GM12878 (cell line): Measurements from ENCODE around the gene ARHGAP22. TPM values are rescaled to one million over a fixed set of nuclear protein-coding genes. Genes with fewer than 3 reads are reported as not detected.

Experiments used
- ATF7 ChIP-seq: fragments of 450-650 bp; IDR thresholded peaks from 2 replicates; pipeline ENCODE4 v1.6.1; 2016; ENCODE audit warnings: low read depth, mild to moderate bottlenecking
- CBX5 ChIP-seq: sonication (generic); IDR thresholded peaks from 2 replicates; pipeline ENCODE4 v1.6.1; 2016; ENCODE audit warnings: low read depth, moderate library complexity, mild to moderate bottlenecking, inconsistent platforms
- DPF2 ChIP-seq: fragments of 450-650 bp; IDR thresholded peaks from 2 replicates; pipeline ENCODE4 v1.6.1; 2017; ENCODE audit warnings: mild to moderate bottlenecking
- EED ChIP-seq: sonication (generic); IDR thresholded peaks from 2 replicates; pipeline ENCODE4 v1.6.1; 2016; ENCODE audit warnings: antibody characterized with exemption, low read depth
- IRF4 ChIP-seq: IDR thresholded peaks from 2 replicates; pipeline ENCODE4 v1.6.1; 2011; ENCODE audit warnings: low read depth, low read length
- MEF2B ChIP-seq: fragments of 450-650 bp; IDR thresholded peaks from 2 replicates; pipeline ENCODE4 v1.6.1; 2018; ENCODE audit warnings: mild to moderate bottlenecking, moderate library complexity; ENCODE audit not compliant: partially characterized antibody, poor library complexity, severe bottlenecking
- MXI1 ChIP-seq: fragments of 150-350 bp; IDR thresholded peaks from 2 replicates; pipeline ENCODE4 v1.6.1; 2011; ENCODE audit warnings: low read depth, mild to moderate bottlenecking, inconsistent platforms, low read length, improper control_type of control experiment
- REST ChIP-seq: IDR thresholded peaks from 2 replicates; pipeline ENCODE4 v1.6.1; 2012; ENCODE audit warnings: mild to moderate bottlenecking, low read depth, low read length
- SIN3A ChIP-seq: IDR thresholded peaks from 2 replicates; pipeline ENCODE4 v1.6.1; 2012; ENCODE audit warnings: low read depth, low read length, improper control_type of control experiment
- SKIL ChIP-seq: fragments of 450-650 bp; IDR thresholded peaks from 2 replicates; pipeline ENCODE4 v1.6.1; 2017; ENCODE audit warnings: mild to moderate bottlenecking, low read depth, inconsistent platforms; ENCODE audit not compliant: poor library complexity, severe bottlenecking
- SUZ12 ChIP-seq: fragments of 200-600 bp; sonication (generic); IDR thresholded peaks from one replicate; pipeline ENCODE4 v1.6.1; 2018; ENCODE audit warnings: antibody characterized with exemption, mild to moderate bottlenecking; ENCODE audit not compliant: unreplicated experiment
- ZNF687 ChIP-seq: fragments of 450-650 bp; IDR thresholded peaks from 2 replicates; pipeline ENCODE4 v1.6.1; 2017; ENCODE audit warnings: mild to moderate bottlenecking, moderate library complexity
- polyA plus RNA-seq, 11 experiments: library from polyadenylated mRNA; depleted of rRNA in 4 of 11; unstranded in 6 of 11; stranded (reverse) in 5 of 11; fragments of >200 nt; fragmentation: Nextera tagmentation in 4 of 11; fragmentation: Illumina TruSeq in 1 of 11; extraction: Ambion mirVana in 4 of 11; extraction: Trizol in 1 of 11; gene quantifications; 1 replicate in 1 of 11; 2 replicates in 10 of 11; pipeline versions ENCODE4 v1.2.1 to v1.2.3, GENCODE V29; 2011 to 2016; ENCODE audit warnings: inconsistent platforms in 2 of 11, missing spikeins in 2 of 11, low read depth in 1 of 11
- total RNA-seq, 4 experiments: library from RNA; depleted of rRNA in 3 of 4; stranded (reverse); fragments of >200 nt in 3 of 4; fragmentation: Illumina TruSeq in 1 of 4; extraction: Trizol in 1 of 4; gene quantifications; 2 replicates each; pipeline versions ENCODE4 v1.2.1 to v1.2.3, GENCODE V29; 2013 to 2021
- TF ChIP-seq, protein P1 (sequence below): IDR thresholded peaks from 2 replicates; pipeline ENCODE4 v1.6.1; 2011; ENCODE audit warnings: low read depth, low read length, improper control_type of control experiment, borderline replicate concordance

The ARHGAP22 gene
- total and polyA plus RNA-seq, 10 of the 15 experiments (the other 5 are each of a cell fraction or from before 2014, with no cell fraction given) = 0.07 to 0.61 (median 0.18) TPM; not detected in 5

DNA sequence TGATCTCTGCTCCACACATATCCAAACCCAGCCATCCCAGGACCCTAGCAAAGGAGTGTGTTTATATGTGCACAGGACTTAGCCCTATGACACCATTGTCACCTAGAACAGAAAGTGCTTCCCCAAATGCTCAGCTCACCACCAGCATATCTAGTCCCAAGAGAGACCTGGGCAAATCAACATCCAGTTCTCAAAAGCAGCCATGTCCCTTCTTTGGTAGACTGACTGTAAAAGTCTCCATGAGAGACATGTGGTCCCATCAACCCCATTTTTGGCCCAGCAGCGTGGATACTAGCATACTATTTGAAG, 20.9 kb upstream of the ARHGAP22 start (continued):
- TF ChIP-seq, protein P1, sequence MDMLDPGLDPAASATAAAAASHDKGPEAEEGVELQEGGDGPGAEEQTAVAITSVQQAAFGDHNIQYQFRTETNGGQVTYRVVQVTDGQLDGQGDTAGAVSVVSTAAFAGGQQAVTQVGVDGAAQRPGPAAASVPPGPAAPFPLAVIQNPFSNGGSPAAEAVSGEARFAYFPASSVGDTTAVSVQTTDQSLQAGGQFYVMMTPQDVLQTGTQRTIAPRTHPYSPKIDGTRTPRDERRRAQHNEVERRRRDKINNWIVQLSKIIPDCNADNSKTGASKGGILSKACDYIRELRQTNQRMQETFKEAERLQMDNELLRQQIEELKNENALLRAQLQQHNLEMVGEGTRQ = no peak
- TF ChIP-seq DPF2 (no peak), SKIL (no peak), MXI1 (no peak), ZNF687 (peak; percentile 60), EED (no peak), MEF2B (peak; percentile 71), REST (no peak), SUZ12 (no peak), ATF7 (peak; percentile 71; the same call in 1 of the 2 replicates), CBX5 (no peak), SIN3A (no peak), IRF4 (no peak)
